Body of pancreas (tissue), 4 donors: ENCODE measurements around the gene FAM217A. TPM values are rescaled to one million over a fixed set of nuclear protein-coding genes. Genes with fewer than 3 reads are reported as not detected.
A peak's percentile ranks its signal among the peaks of the same experiment; 100 is the strongest.
"Not testable (repeated sequence)": the region's sequence is repeated elsewhere in the genome, so short reads cannot be mapped to it uniquely, and the experiment has no call there.

Experiments used
- ATAC-seq: fragments of 150-250 bp; one replicate; pipeline ENCODE4 v1.9.1; 2016
- DNase-seq, 4 donors: peaks; one replicate each; pipeline ENCODE4 v3.0.0-alpha.2; 2019
- H3K27ac ChIP-seq, 4 donors: fragments of 200-600 bp; sonication (generic); 1 replicate in 3 of 4; 2 replicates in 1 of 4; pipeline versions ENCODE4 v1.5.1 to v1.6.1; 2016 to 2019; ENCODE audit warnings: mild to moderate bottlenecking in 1 of 4, mixed read lengths in 1 of 4, moderate library complexity in 1 of 4
- H3K27me3 ChIP-seq, 2 donors: fragments of 200-600 bp; sonication (generic); one replicate each; pipeline ENCODE4 v1.6.0; 2016; ENCODE audit warnings: mild to moderate bottlenecking in 1 of 2
- H3K36me3 ChIP-seq, 2 donors: fragments of 200-600 bp; sonication (generic); replicated peaks in 1 of 2; 2 replicates each; pipeline ENCODE4 v1.5.1; 2016; ENCODE audit warnings: low read depth in 2 of 2; ENCODE audit not compliant: insufficient read depth in 1 of 2
- H3K4me1 ChIP-seq: fragments of 200-600 bp; sonication (generic); one replicate; pipeline ENCODE4 v1.6.0; 2016
- H3K4me3 ChIP-seq, 2 donors: fragments of 200-600 bp; sonication (generic); 1 replicate in 1 of 2; 2 replicates in 1 of 2; pipeline ENCODE4 v1.5.1; 2016 to 2019
- H3K9me3 ChIP-seq, 3 donors: fragments of 200-600 bp; sonication (generic); 1 replicate in 2 of 3; 2 replicates in 1 of 3; pipeline ENCODE4 v1.5.1; 2016
- CTCF ChIP-seq, 7 experiments: fragments of 450-650 bp in 4 of 7; fragments of 200-600 bp in 3 of 7; sonication (generic) in 3 of 7; IDR thresholded peaks; one replicate each; pipeline ENCODE4 v1.5.1; 2016 to 2019; ENCODE audit warnings: antibody characterized with exemption in 7 of 7
- POLR2A ChIP-seq, 3 donors: fragments of 450-650 bp; IDR thresholded peaks; one replicate each; pipeline ENCODE4 v1.6.1; 2016; ENCODE audit warnings: antibody characterized with exemption in 3 of 3, mild to moderate bottlenecking in 2 of 3
- WGBS, 2 donors: methylation state at CpG; one replicate each; pipeline ENCODE4 v1.1.5; 2017; 5-methylcytosine and 5-hydroxymethylcytosine counted together
- intact Hi-C: fragments of 100-400 bp; cut with DNase I; formaldehyde crosslinking; loops from one replicate; pipeline ENCODE4 v1.15.1; 2023
- total RNA-seq, 2 donors: library from RNA; depleted of rRNA; stranded (reverse); fragments of >200 nt; gene quantifications; one replicate each; pipeline ENCODE4 v1.1.0, GENCODE V29; 2016

The FAM217A gene
- total RNA-seq, 2 donors from 2014 or later: not detected

GRCh38 chr6:4102687-4103244, 23.8 kb upstream of the FAM217A start:
- DNase-seq: peak; percentile 37 to 56 (median 44)
- 14 to 16% methylated on average over 5 to 6 of the region's 6 CpGs for WGBS, 2 donors
- ATAC-seq: peak; percentile 57
- Histone ChIP-seq H3K27ac (peak overlapping the region; percentile 57 to 90 (median 62)), H3K4me1 (peaks cover 49% of the 10 kb centered on the region), H3K36me3 (no peaks in the 10 kb centered on the region), H3K9me3 (no peaks in the 10 kb centered on the region), H3K27me3 (no peaks in the 10 kb centered on the region), H3K4me3 (no peak overlapping the region)
- intact Hi-C loops: no loop called here
- TF ChIP-seq POLR2A (IDR thresholded peaks at IDR 0.05) (no peak), CTCF (IDR thresholded peaks at IDR 0.05) (peak in 1 of 7 experiments; percentile 6)

GRCh38 chr6:4101298-4101697, 22.4 kb upstream of the FAM217A start:
- DNase-seq: no peak
- H3K27ac ChIP-seq: no peak overlapping the region
- peaks cover 41% of the 10 kb centered on the region for H3K4me1 ChIP-seq
- H3K9me3 ChIP-seq: no peaks in the 10 kb centered on the region
- intact Hi-C loops: no loop called here
- ATAC-seq: no peak
- WGBS, 2 donors: 44 to 57% methylated on average over 3 of the region's 3 CpGs
- no peak for TF ChIP-seq CTCF (IDR thresholded peaks at IDR 0.05)
- TF ChIP-seq POLR2A (IDR thresholded peaks at IDR 0.05): no peak
- no peak overlapping the region for H3K4me3 ChIP-seq
- no peaks in the 10 kb centered on the region for H3K27me3 ChIP-seq
- no peaks in the 10 kb centered on the region for H3K36me3 ChIP-seq

- WGBS, 2 donors: 86 to 90% methylated on average over 5 of the region's 5 CpGs
- no peak overlapping the region for H3K27ac ChIP-seq
- no peaks in the 10 kb centered on the region for H3K9me3 ChIP-seq
- ATAC-seq (no peak), DNase-seq (no peak)
- H3K27me3 ChIP-seq: no peaks in the 10 kb centered on the region
- TF ChIP-seq CTCF (IDR thresholded peaks at IDR 0.05) (no peak), POLR2A (IDR thresholded peaks at IDR 0.05) (no peak)
- H3K36me3 ChIP-seq: no peaks in the 10 kb centered on the region
- no peak overlapping the region for H3K4me3 ChIP-seq
- H3K4me1 ChIP-seq: peaks cover 34% of the 10 kb centered on the region
- intact Hi-C loops: no loop called here
Observed at GRCh38 chr6:4100655-4101054, 21.7 kb upstream of the FAM217A start.

- Histone ChIP-seq H3K36me3 (no peaks in the 10 kb centered on the region), H3K4me1 (peaks cover 30% of the 10 kb centered on the region), H3K9me3 (no peaks in the 10 kb centered on the region), H3K4me3 (no peak overlapping the region), H3K27ac (no peak overlapping the region), H3K27me3 (no peaks in the 10 kb centered on the region)
- intact Hi-C loops: no loop called here
- WGBS, 2 donors: 64 to 85% methylated on average over 1 of the region's 1 CpG
- ATAC-seq: no peak
- DNase-seq: no peak
- no peak for TF ChIP-seq CTCF (IDR thresholded peaks at IDR 0.05)
- TF ChIP-seq POLR2A (IDR thresholded peaks at IDR 0.05): no peak
Observed at GRCh38 chr6:4093288-4093687, 14.4 kb upstream of the FAM217A start.

- no peaks in the 10 kb centered on the region for H3K9me3 ChIP-seq
- DNase-seq (peak; percentile 51 to 82 (median 68)), ATAC-seq (peak; percentile 91)
- H3K27me3 ChIP-seq: no peaks in the 10 kb centered on the region
- no peak overlapping the region for H3K4me3 ChIP-seq
- TF ChIP-seq CTCF (IDR thresholded peaks at IDR 0.05): no peak
- no peak for TF ChIP-seq POLR2A (IDR thresholded peaks at IDR 0.05)
- intact Hi-C loops: no loop called here
- H3K4me1 ChIP-seq: peaks cover 37% of the 10 kb centered on the region
- H3K27ac ChIP-seq: peak overlapping the region in 3 of 4 donors; percentile 59 to 77 (median 65)
- no peaks in the 10 kb centered on the region for H3K36me3 ChIP-seq
- 33 to 39% methylated on average over 7 of the region's 7 CpGs for WGBS, 2 donors
Observed at GRCh38 chr6:4091941-4092340, 13.0 kb upstream of the FAM217A start.

GRCh38 chr6:4090043-4090442, 11.1 kb upstream of the FAM217A start:
- DNase-seq: not testable (repeated sequence)

More at GRCh38 chr6:4090043-4090442, 11.1 kb upstream of the FAM217A start:
- intact Hi-C loops, ATAC-seq, H3K27me3 ChIP-seq, H3K27ac ChIP-seq, H3K9me3 ChIP-seq, H3K4me3 ChIP-seq, H3K36me3 ChIP-seq: not testable (repeated sequence)
- WGBS, 2 donors: 88 to 93% methylated on average over 13 to 19 of the region's 26 CpGs
- H3K4me1 ChIP-seq: peaks cover 52% of the 10 kb centered on the region
